HG02571 (cell line): Measurements from ENCODE around the gene C12orf75.
"Not testable (repeated sequence)": the region's sequence is repeated elsewhere in the genome, so short reads cannot be mapped to it uniquely, and the experiment has no call there.

ENCODE experiments used
- ATAC-seq: cut with Tn5 transposase; IDR thresholded peaks from one replicate; pipeline ENCODE4 v1.9.1; 2021; ENCODE audit warnings: mild to moderate bottlenecking, moderate library complexity; ENCODE audit not compliant: unreplicated experiment

Gene C12orf75

DNA sequence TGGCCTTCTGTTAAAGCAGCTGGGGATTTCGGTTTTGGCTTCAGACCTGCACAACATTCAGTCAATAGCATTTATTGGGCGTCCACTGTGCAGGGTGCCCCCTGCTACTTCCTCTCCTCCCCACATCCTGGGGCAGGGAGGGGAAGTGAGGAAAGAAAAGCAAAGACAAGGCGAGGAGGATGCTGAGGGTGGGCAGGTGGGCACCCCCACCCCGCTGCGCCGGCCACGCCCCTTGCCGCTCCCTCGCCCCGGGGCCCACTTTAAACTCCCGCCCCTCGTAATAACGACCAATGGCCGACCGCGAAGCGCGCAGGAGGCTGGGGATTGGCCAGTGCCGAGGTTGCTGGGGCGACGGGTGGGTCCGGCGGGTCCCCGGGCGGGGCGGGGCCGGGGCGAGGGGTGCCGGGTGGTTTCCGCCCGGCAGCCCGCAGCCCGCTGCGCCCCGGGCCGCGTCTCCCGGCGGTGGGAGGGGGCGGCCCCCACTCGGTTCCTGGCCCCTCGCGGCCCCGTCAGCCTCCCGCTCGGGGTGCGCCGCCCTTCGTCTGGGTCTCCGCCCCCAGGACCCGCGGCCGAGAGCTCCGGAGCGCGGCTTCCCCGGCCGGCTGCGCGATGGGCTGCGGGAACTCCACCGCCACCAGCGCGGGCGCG is at the start of gene C12orf75:
TSS of gene C12orf75 (plus strand) at position 409 of the 648 bp plus-strand sequence. CDS start at position 610, 201 bp downstream.
- ATAC-seq, result peak; percentile 89

DNA sequence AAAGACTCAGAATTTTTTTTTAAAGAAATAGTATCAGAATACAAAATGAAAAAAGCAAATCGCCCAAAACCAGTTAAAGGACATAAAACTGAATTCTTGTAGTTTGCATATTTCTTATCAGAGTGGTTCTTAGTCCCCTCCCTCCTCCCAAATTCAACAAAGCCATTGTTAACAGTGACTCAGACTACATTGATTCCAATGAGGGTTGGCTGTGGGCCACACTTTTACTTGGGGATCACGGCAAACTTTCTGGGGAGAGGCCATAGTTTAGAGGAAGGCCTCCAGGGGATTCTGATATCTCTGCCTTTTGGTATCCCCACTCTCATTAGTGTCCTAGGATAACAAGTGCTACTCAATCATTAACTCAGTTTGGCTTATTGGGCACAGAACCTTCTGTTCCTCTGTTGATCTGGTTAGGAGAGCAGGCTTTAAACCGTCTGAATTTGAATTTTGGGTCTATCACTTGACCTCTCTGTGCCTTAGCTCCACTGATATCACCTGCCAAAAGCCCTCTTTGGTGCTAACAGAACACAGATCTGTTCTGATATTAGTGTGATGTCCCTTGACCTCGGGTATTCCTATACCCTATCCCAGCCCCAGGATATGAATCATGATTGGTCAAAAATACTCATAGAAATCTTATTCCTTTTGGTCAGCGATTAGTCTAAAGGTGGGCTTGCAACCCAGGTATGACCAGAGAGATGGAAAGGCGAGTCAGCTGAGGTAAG is 49.4 kb upstream of the C12orf75 start:
- no peak for ATAC-seq

DNA sequence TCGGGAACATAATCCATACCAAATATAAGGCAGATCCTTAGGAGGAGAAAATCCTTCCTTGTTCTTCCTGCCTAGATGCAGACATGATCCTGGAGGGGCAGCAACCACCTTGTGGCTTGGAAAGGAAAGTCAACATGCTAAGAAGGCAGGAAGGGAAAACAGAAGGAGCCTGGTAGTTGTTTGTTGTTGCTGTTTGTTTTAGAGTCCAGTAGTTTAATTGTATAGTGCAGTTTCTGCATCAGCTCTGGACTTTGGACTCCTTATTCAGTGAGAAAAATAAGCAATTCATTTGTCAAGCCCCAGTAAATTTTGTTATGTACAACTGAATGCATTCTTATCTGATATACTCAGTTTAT is 48.8 kb upstream of the C12orf75 start:
- no peak for ATAC-seq

DNA sequence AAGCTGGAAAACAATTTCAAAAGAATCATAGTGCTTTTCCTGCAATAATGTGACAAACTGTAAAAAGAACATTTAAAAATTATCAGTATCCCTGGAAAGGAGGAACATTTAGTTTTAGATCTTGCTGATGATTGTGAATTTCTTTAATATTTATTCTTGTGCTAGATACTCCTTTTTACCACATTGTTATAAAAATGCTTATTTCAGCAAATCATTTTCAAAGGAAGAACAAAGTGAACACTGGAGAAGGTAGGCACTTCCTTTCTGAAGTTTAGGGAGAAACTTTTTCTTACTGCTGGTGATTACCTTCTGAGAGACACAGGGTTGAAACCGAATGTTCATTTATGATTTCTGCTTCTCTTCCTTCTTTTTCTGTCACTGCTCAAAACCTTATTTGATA is 45.1 kb upstream of the C12orf75 start:
- no peak for ATAC-seq

DNA sequence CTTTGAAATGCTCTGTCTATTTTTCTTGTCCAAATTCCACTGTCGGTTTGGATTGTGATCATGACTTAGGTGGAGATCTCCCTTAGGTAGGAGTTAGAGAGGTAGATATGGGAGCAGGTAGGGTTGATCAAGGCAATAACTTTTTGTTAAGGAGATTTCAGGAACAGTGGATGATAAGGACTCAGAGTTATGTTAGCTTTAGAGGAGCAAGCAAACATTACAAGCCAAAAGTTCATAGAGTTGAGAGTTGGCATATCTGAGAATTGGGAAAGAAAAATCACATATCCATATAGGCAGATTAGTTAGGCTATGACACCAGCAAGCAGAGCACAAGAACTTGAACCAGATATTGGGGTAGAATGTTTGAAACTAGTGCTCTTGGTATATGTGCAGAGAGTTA is 43.1 kb upstream of the C12orf75 start:
- ATAC-seq, result no peak

DNA sequence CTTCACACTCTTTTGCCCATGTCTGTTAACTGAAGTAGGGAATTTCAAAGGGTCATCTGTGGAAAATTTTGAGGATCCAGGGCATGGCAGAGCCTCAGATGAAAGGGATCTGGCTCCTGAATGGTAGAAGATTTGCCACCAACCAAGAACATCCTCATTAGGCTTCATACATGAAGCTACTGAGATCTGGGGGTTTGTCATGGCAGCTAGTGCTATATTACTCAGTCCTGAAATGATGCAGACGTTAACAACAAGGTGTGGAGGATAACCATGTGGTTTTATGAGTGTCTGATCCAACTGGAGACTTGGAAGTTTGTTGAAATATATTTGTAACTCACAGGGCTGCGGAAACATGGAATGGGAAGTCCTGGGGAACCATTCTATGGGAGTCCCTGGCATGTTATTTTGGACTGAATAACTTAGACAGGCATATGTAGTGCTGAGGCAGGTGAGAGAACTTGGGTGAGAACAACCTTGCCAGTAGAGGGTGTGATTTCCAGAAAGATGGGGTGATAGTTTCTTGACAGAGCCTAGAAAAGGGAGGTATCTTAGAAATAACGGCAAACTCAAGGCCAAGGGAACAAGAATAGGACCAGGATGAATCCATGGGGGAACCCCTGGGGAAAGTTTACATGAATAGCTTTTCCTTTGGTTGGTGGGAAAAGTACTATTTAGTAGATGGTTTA is 42.0 kb upstream of the C12orf75 start:
- ATAC-seq, result no peak

DNA sequence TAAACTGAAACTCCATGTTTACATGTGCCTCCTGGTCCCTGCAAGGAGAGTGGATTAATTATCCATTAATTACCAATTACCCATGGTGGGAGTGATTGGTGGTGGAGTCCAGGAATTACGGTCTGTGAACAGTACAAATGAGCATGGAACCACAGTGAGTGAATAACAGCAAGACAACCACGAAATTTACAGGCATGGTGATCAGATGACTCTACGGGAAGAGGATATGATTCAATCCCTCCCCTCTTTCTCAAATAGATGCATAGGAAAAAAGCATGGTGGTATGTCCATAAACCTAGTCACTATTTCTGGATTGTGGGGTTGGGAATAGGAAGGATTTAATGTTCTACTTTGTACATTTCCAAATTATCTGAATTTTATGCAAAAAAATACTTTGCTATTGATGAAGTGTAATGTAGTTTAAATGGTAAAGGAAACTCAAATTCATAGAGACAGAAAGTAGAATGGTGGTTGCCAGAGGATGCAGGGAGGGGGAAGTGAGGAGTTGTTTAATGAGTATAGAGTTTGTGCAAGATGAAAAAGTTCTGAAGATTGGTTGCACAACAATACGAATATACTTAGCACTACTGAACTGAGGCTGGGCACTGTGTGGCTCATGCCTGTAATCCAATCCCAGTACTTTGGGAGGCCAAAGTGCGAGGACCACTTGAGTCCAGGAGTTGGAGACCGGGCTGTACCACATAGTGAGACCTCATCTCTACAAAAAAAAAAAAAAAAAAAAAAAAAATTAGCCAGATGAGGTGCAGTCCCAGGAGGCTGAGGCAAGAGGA is 41.2 kb upstream of the C12orf75 start:
- no peak for ATAC-seq

DNA sequence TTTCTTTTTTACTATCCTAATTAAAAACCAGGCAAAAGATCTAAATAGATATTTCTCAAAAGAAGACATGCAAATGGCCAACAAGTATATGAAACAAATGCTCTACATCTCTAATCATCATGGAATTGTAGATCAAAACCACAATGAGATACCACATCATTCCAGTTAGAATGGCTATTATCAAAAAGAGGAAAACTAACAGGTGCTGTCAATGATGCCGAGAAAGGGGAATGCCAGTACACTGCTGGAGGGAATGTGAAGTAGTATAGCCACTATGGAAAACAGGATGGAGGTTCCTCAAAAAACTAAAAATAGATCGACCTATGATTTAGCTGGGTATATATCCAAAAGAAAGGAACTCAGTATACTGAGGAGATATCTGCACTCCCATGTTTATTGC is 39.0 kb upstream of the C12orf75 start:
- no peak for ATAC-seq

DNA sequence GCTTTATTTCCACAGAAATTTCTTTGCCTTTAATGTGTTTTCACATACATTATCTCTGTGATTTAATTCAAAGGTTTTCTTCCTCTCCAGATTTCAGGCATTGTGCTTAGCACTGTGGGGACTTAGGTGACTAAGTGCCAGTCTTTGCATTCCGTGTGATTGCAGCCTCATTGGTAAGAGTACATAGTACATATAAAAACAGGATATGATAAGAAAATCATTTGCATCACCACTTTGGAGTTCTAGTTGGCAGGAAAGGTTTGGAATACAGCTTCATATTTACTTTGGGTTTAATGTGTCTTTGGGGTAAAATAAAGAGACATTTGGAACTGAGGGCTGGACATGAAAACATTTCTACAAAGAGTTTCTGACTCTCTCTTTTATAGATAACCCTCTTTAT is 37.8 kb upstream of the C12orf75 start:
- no peak for ATAC-seq

DNA sequence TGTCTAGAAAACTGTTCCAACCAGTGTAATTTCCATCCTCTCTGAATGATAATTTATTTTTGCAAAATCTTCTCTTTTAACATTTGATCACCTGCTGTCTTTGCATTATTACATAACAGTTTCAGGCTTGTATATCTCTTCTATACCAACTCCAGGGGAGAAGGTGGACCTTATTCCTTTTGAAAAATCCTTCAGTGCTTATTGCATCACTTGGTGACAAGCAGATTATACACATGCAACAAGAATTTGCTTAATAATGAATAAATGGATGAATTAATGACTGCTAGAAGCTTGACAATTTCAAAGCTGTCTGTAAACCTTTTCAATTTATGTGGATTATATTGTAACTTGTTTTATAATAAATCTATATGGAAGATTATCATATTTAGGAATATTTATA is 37.3 kb upstream of the C12orf75 start:
- no peak for ATAC-seq

DNA sequence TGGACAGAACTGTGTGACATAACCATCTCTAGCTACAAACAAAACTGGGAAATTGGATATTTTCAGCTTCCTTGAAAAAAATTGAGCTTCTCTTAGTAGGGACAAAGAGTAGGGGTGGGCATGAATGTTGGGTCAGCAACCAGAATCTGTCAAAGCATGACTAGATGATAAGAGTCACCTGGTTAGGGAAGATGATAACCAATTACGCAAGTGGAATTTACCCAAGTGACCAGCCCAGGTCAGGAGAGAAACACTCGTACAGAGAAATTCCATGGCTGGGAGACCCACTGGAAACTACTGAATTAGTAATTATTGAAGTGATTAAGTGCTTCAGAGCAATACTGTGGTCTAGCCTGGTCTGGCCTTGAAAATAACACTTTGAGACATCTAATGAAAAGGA is 36.3 kb upstream of the C12orf75 start:
- ATAC-seq, result no peak

DNA sequence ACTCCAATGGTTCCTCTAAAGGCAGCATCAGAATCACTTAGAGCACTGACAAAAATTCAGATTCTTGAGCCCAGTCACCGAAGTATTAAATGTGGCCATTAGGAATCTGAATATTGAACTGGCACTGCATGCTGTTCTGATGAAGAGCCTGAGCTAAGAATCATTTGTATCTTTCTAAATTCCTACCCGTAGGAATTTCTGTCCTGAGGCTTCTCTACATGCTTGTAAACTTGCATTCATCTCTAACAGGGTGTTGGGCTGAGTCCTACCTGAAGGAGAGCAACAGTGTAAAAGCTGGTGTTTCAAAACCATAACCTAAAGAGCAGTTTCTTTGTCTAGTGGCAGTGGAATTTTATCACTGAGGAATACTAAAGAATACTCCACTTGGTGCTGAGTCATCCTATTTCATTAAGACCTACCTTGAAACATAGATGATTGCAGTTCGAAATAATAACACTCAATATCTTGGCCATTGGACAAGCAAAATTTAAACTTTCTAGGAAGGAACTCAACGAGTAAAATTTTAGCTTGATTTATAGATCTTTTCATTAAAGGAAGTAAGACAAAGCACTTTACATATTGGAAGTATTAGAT is 35.5 kb upstream of the C12orf75 start:
- no peak for ATAC-seq

DNA sequence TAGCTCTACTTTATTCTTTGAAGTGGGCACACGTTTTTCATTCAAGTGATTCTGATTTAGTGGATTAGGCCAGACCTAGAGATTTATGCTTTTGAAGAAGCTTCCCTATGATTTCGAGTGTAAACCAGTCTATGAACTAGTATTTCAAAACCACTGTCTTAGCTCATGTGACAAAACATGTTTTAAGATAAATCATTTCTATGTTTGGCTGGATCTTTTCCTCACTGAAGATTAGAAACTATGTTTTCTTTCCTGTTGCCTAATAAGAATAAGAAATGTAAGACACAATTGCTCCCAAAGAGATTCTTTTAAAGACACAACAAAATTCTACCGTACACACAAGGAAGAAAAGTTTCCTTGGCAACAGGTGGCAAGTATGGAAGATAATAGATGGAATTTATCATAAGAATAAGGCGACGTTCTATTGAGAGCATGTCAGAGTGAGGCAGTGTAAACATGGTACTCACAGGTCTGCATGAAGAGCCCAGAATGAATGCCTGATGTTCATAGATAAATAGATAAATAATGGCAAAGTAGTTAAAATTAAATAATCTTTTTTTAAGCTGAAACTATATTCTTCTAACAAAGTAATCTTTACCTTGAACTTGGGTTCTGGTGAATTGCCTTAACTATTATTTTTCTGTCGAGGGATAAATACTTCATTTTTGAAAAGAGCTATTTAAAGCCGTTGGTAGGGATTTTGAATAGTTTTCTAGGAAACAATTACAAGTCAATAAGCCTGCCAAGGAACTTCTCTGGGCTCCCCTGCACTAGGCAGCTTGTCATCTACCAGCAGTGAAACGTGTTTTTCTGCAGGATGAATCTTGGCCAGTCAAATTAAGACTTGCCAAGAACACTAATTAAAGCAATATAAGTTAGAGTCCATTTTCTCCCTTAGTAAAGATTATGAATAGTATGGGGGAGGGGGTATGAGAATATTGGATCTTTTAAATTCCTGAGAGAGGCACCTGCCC is 34.1 kb upstream of the C12orf75 start:
- no peak for ATAC-seq

DNA sequence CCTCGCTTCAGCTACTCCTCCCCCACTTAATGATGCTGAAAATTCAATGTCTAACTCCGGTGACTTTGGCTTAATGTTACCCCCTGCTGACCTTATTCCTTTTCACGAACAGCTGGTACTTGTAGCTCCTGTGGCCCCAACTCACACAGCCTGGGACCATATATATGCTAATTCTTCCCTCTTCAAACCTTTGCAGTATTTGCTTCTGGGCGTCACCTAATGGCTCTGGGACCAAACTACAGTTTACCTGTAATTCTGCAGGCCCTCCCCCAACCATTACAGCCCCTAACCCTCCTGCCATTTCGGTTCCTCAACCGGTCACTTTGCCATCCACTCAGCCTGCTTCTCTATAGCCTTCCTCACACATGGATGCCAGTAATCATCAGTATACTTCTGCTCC is 29.6 kb upstream of the C12orf75 start:
- ATAC-seq, result no peak

DNA sequence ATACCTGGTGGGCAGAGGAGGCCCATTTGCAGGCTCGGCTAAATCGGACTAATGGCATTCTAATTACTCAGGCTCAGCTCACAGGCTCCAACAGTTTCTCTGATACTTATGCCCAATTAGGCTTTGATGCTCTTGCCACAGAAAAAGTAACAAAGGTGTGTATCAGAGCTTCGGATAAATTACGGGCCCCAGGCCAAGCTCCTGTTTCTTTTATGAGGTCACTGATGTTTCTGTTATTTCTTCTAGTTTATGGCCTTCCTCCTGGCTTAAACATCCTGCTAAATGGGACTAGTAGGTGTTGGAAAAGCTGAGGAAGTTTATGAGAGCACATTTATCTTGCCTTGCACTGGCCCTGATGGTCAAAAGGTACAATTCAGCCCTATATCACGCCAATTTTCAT is 28.8 kb upstream of the C12orf75 start:
- ATAC-seq, result no peak

DNA sequence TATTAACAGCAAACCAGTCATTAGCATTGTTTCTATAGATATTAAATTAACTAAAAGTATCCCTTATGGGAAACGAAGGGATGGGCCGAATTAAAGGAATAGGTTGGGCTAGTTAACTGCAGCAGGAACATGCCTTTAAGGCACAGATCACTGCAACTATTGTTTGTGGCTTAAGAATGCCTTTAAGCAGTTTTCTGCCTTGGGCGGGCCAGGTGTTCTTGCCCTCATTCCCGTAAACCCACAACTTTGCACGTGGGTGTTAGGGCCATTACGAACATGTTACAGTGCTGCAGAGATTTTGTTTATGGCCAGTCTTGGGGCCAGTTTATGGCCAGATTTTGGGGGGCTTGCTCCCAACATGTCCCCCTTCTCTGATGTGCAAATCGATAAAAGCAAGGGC is 27.5 kb upstream of the C12orf75 start:
- ATAC-seq, result not testable (repeated sequence)

DNA sequence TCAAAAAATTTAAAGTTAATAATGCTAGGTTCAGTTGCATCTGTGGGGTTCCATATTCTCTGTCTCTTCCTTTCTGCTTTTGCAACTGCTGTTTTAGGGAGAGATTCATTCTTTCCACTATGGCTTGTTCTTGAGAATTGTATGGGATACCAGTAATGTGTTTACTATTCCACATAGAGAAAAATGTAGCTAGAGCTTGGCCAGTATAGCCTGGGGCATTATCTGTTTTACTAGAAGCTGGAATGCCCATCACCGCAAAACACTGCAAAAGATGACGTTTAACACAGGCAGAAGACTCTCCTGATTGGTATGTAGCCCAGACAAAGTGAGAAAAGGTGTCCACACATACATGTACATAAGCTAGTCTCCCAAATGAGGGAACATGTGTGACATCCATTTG is 25.9 kb upstream of the C12orf75 start:
- not testable (repeated sequence) for ATAC-seq

DNA sequence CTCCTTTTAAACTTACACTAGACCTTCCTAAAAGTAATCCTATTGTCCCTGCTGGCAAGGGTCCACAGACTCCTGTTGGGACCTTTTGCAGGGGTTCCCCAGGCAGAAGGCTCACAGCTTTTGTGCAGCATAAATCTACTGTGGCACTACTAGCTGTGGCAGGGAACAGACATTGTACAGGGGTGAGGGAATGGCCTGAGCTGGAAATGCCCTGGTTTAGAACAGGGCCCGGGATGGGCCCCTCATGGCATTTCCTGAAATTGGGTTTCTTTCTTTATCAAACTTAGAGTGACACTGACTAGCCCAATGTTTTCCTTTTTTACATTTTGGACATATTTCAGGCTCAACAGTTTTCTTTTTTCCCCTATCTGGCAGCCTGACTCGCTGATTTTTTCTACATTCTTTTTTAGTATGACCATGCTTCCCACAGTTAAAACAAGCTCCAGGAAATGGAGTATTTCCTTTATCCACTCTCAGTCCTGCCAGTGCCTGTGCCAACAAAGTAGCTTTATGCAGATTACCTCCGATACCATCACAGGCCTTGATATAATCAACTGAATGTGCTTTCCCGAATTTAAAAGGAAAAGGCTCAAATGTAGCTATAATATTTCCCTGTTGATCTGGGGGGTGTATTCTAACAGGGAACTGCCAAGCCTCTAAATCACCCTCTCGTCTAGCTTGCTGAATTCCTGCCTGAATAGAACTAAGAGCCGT is 22.7 kb upstream of the C12orf75 start:
- not testable (repeated sequence) for ATAC-seq

DNA sequence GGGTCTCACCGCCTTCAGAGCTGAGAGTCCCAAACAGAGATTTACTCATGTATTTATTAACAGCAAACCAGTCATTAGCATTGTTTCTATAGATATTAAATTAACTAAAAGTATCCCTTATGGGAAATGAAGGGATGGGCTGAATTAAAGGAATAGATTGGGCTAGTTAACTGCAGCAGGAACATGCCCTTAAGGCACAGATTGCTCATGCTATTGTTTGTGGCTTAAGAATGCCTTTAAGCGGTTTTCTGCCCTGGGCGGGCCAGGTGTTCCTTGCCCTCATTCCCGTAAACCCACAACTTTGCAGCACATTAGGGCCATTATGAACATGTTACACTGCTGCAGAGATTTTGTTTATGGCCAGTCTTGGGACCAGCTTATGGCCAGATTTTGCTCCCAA is 21.7 kb upstream of the C12orf75 start:
- ATAC-seq, result not testable (repeated sequence)
